ENCODE results near the gene ARFGEF2. TPM values are rescaled to one million over a fixed set of nuclear protein-coding genes. Genes with fewer than 3 reads are reported as not detected.
A peak's percentile ranks its signal among the peaks of the same experiment; 100 is the strongest.

ARFGEF2 gene
- total RNA-seq, 1 donor from 2014 or later: 32.9 TPM

- peaks cover 3% of the 10 kb centered on the region for H3K27me3 ChIP-seq (ENCODE audit: low read depth)
- H3K36me3 ChIP-seq: no peaks in the 10 kb centered on the region
- H3K27ac ChIP-seq: no peak overlapping the region
- intact Hi-C loops (cut with DNase I): no loop called here
- no peaks in the 10 kb centered on the region for H3K9me3 ChIP-seq
- no peak for TF ChIP-seq CTCF (IDR thresholded peaks at IDR 0.05)
- no peak for ATAC-seq
- no peak for DNase-seq
- H3K4me3 ChIP-seq: no peak overlapping the region
- H3K4me1 ChIP-seq: peaks cover 22% of the 10 kb centered on the region
Measured at GRCh38 chr20:48908656-48909319, 12.7 kb upstream of the ARFGEF2 start.

GRCh38 chr20:48909910-48910309, 11.6 kb upstream of the ARFGEF2 start:
- DNase-seq: no peak
- H3K27ac ChIP-seq: no peak overlapping the region
- peaks cover 16% of the 10 kb centered on the region for H3K4me1 ChIP-seq
- no peak overlapping the region for H3K4me3 ChIP-seq
- no peaks in the 10 kb centered on the region for H3K27me3 ChIP-seq (ENCODE audit: low read depth)
- no peak for TF ChIP-seq CTCF (IDR thresholded peaks at IDR 0.05)
- H3K9me3 ChIP-seq: no peaks in the 10 kb centered on the region
- intact Hi-C loops (cut with DNase I): no loop called here
- ATAC-seq: no peak
- no peaks in the 10 kb centered on the region for H3K36me3 ChIP-seq

GRCh38 chr20:48910347-48910781, 11.1 kb upstream of the ARFGEF2 start:
- peak; percentile 61 to 89 for ATAC-seq
- no peak for DNase-seq
- Histone ChIP-seq H3K9me3 (no peaks in the 10 kb centered on the region), H3K4me3 (no peak overlapping the region), H3K27ac (no peak overlapping the region), H3K36me3 (no peaks in the 10 kb centered on the region), H3K4me1 (peaks cover 15% of the 10 kb centered on the region), H3K27me3 (ENCODE audit: low read depth) (no peaks in the 10 kb centered on the region)
- intact Hi-C loops (cut with DNase I): no loop called here
- no peak for TF ChIP-seq CTCF (IDR thresholded peaks at IDR 0.05)

- no peaks in the 10 kb centered on the region for H3K27me3 ChIP-seq (ENCODE audit: low read depth)
- no peak for TF ChIP-seq CTCF (IDR thresholded peaks at IDR 0.05)
- H3K27ac ChIP-seq: no peak overlapping the region
- H3K36me3 ChIP-seq: no peaks in the 10 kb centered on the region
- H3K4me1 ChIP-seq: peaks cover 15% of the 10 kb centered on the region
- intact Hi-C loops (cut with DNase I): no loop called here
- no peak overlapping the region for H3K4me3 ChIP-seq
- peak in 1 of 2 donors; percentile 26 for ATAC-seq
- DNase-seq: no peak
- no peaks in the 10 kb centered on the region for H3K9me3 ChIP-seq
Measured at GRCh38 chr20:48912065-48912464, 9.4 kb upstream of the ARFGEF2 start.

GRCh38 chr20:48916699-48917098, 4.8 kb upstream of the ARFGEF2 start:
- Histone ChIP-seq H3K9me3 (no peaks in the 10 kb centered on the region), H3K4me1 (peaks cover 9% of the 10 kb centered on the region), H3K36me3 (no peaks in the 10 kb centered on the region), H3K27ac (no peak overlapping the region), H3K4me3 (no peak overlapping the region), H3K27me3 (ENCODE audit: low read depth) (no peaks in the 10 kb centered on the region)
- no peak for TF ChIP-seq CTCF (IDR thresholded peaks at IDR 0.05)
- DNase-seq: no peak
- intact Hi-C loops (cut with DNase I): no loop called here
- no peak for ATAC-seq

Data from lower lobe of right lung (tissue), 2 donors.